ENCODE results near the gene ZFP64.
A peak's percentile ranks its signal among the peaks of the same experiment; 100 is the strongest.
"Not testable (repeated sequence)": the region's sequence is repeated elsewhere in the genome, so short reads cannot be mapped to it uniquely, and the experiment has no call there.

Gene ZFP64

DNA sequence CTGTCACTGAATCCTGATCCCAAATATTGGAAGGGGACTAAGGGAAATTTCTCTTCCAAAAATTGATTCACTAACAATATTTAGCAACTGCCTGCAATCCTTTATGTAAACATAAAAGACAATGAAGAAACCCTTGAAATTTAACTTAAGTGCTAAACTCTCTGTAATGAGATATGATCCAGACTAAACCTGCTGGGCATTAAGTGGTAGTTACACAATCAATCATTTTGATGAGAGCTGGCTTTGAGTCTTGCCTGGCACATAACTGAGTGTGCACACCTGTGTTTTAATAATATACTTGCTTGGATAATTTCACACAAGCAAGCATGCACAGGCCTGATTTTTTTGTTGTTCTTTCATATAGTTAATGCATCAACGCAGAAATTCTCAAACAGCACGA is 9.8 kb upstream of the ZFP64 start:
- no peak for DNase-seq

GRCh38 chr20:52200870-52201269 is 9.3 kb upstream of the ZFP64 start:
- DNase-seq: no peak

GRCh38 chr20:52196845-52197244 is 5.3 kb upstream of the ZFP64 start:
- no peak for DNase-seq

DNA sequence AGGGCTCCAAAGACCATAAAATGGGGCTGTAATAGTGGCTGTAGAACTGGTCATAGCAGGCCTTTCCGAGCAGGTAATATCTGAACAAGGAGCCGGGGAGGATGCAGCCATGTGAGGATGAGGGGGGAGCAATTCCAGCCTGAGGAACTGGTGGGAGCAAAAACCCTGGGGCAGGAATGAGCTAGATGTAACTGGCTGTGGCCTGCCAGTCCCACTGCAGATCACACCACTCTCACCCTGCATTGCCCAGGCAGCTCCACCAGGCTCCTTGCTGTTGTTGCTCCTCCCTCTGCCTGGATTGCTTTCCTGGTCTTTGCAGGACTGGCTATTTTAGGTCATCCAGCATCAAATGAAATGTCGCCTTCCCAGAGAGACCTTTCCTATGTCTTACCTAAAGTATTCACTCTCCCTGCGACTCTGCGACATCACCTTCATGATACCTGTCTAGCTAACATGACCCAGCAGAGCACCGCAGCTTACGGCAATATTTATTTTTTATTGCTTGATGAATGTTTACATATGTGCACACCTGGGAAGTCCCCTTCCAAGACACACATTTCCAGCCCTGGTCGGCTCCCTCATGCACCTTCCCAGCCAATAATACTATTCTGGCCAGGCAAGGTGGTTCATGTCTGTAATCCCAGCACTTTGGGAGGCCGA is 2.4 kb upstream of the ZFP64 start:
- DNase-seq: no peak

DNA sequence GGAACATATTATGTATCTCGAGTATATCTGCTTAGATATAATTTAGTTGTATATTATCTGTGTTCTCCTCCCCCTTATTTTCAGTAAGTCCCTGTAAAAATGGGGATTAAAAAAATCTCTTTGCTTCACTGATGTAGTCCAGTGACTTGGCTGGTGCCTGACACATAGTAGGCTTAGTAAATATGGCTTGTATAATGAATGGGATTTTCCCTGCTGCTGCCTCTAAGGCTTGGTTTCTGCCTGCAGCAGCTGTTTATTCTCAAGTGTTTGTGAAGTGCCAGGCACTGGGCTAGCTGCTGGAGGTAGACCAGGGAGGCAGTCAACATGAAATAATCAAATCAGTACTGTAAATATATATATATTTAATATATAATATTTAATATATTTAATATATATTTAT is 1.6 kb upstream of the ZFP64 start:
- no peak for DNase-seq

GRCh38 chr20:52192719-52193007 is 1.1 kb upstream of the ZFP64 start:
- not testable (repeated sequence) for DNase-seq

GRCh38 chr20:52191916-52192718 is 538 bp upstream of the ZFP64 start:
- peak in 1 of 2 donors; percentile 12 for DNase-seq

- peak; percentile 15 to 31 for DNase-seq
Observed at GRCh38 chr20:52190437-52191131, 995 bp downstream of the ZFP64 start.

GRCh38 chr20:52181766-52182165 is 9.8 kb downstream of the ZFP64 start:
- DNase-seq: no peak

DNA sequence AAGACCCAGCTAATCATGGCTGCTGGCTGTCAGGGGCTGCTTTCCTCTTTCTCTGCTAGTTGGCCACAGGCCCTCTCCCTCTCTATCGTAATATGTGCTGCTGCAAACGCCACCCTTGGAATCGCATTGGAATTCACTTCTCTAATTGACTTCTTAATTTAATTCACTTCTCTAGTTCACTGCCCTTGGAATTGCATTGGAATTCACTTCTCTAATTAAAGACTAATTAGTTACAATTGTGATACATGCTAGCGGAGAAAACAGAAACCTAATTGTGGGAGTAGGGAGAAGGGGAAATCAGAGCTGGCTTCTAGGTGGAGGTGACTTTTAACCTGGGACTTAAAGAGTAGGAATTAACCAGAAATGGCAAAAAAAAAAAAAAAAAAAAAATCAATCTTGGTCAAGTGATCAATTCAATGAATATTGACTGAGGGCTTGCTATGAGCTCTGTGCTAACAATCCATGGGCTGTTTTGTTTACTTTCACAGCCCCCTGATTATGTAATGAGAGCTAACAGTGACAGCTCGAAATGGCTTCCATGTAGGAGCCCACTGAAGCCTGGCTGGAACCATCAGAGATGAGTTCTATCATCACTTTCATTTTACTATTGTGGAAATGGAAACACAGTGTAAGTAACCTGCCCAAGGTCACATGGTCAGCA is 11.3 kb downstream of the ZFP64 start:
- no peak for DNase-seq

- no peak for DNase-seq
Observed at GRCh38 chr20:52179331-52180179, 12.0 kb downstream of the ZFP64 start.

GRCh38 chr20:52178691-52179090 is 12.9 kb downstream of the ZFP64 start:
- no peak for DNase-seq

- no peak for DNase-seq
Observed at GRCh38 chr20:52175840-52176239, 15.7 kb downstream of the ZFP64 start.

- no peak for DNase-seq
Observed at GRCh38 chr20:52172392-52173047, 19.1 kb downstream of the ZFP64 start.

DNA sequence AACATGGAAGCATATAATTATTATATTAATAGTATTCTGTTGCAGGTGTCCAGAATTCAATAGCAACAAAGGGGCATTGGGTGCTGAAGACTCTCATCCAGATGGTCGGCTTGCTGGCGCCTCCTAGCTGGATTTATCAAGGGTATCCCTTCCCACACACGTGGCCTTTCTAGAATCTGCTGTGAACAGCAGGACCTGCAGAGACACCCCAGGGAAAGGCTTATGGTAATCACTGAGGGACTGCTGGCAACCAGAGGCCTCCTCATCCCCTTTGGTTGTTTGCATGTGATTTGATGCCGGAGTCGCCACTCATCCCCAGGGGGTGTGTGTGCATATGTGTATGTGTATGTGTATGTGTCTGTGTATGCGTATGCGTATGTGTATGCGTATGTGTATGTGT is 20.6 kb downstream of the ZFP64 start:
- DNase-seq: no peak

GRCh38 chr20:52168116-52168515 is 23.5 kb downstream of the ZFP64 start:
- no peak for DNase-seq

- no peak for DNase-seq
Observed at GRCh38 chr20:52167232-52167840, 24.2 kb downstream of the ZFP64 start.

GRCh38 chr20:52166150-52166549 is 25.4 kb downstream of the ZFP64 start:
- no peak for DNase-seq

DNA sequence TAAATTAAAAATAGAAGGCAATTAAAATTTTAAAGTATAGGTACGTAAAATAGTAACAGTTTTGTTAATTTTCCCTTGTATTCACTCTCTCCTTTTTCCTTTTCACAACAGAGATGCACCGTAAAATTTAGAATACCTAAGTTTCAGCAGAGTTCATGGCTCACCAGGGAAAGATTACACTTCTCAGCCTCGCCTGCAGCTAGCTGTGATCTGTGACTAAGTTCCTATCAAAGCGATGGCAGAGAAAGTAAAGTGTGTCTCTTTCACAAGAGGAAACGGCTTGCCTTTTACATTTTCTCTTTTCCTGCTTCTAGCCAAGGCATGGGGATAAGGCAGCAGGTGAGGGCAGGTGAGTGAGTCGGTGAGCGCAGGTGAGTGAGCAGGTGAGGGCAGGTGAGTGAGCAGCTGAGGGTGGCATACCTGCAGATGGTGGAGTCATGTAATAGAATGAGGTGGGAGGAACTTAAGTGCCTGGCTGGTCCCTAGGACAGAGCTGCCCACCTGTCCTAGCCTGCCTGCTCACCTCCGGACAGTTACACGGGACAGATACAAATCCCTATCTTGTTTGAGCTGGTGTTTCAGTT is 30.9 kb downstream of the ZFP64 start:
- DNase-seq: no peak

GRCh38 chr20:52160049-52160570 is 31.5 kb downstream of the ZFP64 start:
- no peak for DNase-seq

GRCh38 chr20:52154575-52154974 is 37.0 kb downstream of the ZFP64 start:
- DNase-seq: no peak

Measured in CD4-positive, alpha-beta T cell treated with Interleukin-4 for 1 hour (primary cell).